Hepatocyte (in vitro differentiated cells): Measurements from ENCODE around the gene CCDC192.

Experiments used
- CTCF ChIP-seq: fragments of 200-600 bp; sonication (generic); IDR thresholded peaks from 2 replicates; pipeline ENCODE4 v1.5.1; 2016; ENCODE audit warnings: antibody characterized with exemption, mild to moderate bottlenecking; ENCODE audit not compliant: poor library complexity
- EZH2 ChIP-seq: fragments of 200-600 bp; sonication (generic); IDR thresholded peaks from 2 replicates; pipeline ENCODE4 v1.6.1; 2016; ENCODE audit warnings: antibody characterized with exemption, mild to moderate bottlenecking, borderline replicate concordance
- EZH2phosphoT487 ChIP-seq: fragments of 200-600 bp; sonication (generic); IDR thresholded peaks from one replicate; pipeline ENCODE4 v1.6.1; 2018; ENCODE audit warnings: antibody characterized with exemption, mild to moderate bottlenecking, low read depth, moderate library complexity; ENCODE audit not compliant: unreplicated experiment, severe bottlenecking

GRCh38 chr5:127863161-127863560 is 160.0 kb downstream of the CCDC192 start:
- TF ChIP-seq CTCF (no peak), EZH2 (no peak), EZH2phosphoT487 (no peak)
